ENCODE measurements around the gene PRKG2. TPM values are rescaled to one million over a fixed set of nuclear protein-coding genes. Genes with fewer than 3 reads are reported as not detected.

PRKG2 gene
- total RNA-seq, 1 donor from 2014 or later = 2.3 TPM

GRCh38 chr4:81095389-81095788 lies 119.6 kb downstream of the PRKG2 start:
- Histone ChIP-seq H3K9me3 (ENCODE audit: low read depth) (no peaks in the 10 kb centered on the region), H3K9ac (no peak overlapping the region), H3K27ac (no peak overlapping the region), H4K20me1 (ENCODE audit: low read depth) (no peaks in the 10 kb centered on the region), H3K36me3 (peaks cover 3% of the 10 kb centered on the region), H3F3A (ENCODE audit: low read depth) (no peaks in the 10 kb centered on the region), H3K27me3 (no peaks in the 10 kb centered on the region), H3K4me3 (no peak overlapping the region), H3K4me1 (no peaks in the 10 kb centered on the region), H3K4me2 (no peak overlapping the region), H2AFZ (replicated peaks) (no peak overlapping the region), H3K79me2 (ENCODE audit: low read depth) (no peaks in the 10 kb centered on the region)
- Mint-ChIP-seq H3K9me3 (no peaks in the 10 kb centered on the region), H3K27me3 (ENCODE audit: insufficient read depth, low read depth) (no peaks in the 10 kb centered on the region), H3K4me3 (no peak overlapping the region), H3K4me1 (peaks cover 8% of the 10 kb centered on the region), H3K36me3 (no peaks in the 10 kb centered on the region), H3K27ac (no peak overlapping the region)
- TF ChIP-seq EZH2phosphoT487 (IDR thresholded peaks at IDR 0.05) (no peak), EZH2 (IDR thresholded peaks at IDR 0.05) (no peak), CTCF (IDR thresholded peaks at IDR 0.05) (no peak)
- DNase-seq (ENCODE audit: low spot score) = no peak

- Histone ChIP-seq H2AFZ (replicated peaks) (no peak overlapping the region), H4K20me1 (ENCODE audit: low read depth) (no peaks in the 10 kb centered on the region), H3K36me3 (peaks cover 3% of the 10 kb centered on the region), H3K4me1 (no peaks in the 10 kb centered on the region), H3K9ac (no peak overlapping the region), H3K27me3 (no peaks in the 10 kb centered on the region), H3K27ac (no peak overlapping the region), H3K4me2 (no peak overlapping the region), H3K9me3 (ENCODE audit: low read depth) (no peaks in the 10 kb centered on the region), H3K4me3 (no peak overlapping the region), H3K79me2 (ENCODE audit: low read depth) (no peaks in the 10 kb centered on the region), H3F3A (ENCODE audit: low read depth) (no peaks in the 10 kb centered on the region)
- DNase-seq (ENCODE audit: low spot score) = no peak
- no peak overlapping the region for H3K4me3 Mint-ChIP-seq
- H3K9me3 Mint-ChIP-seq = no peaks in the 10 kb centered on the region
- H3K36me3 Mint-ChIP-seq = no peaks in the 10 kb centered on the region
- no peaks in the 10 kb centered on the region for H3K27me3 Mint-ChIP-seq (ENCODE audit: insufficient read depth, low read depth)
- TF ChIP-seq EZH2phosphoT487 (IDR thresholded peaks at IDR 0.05) (no peak), EZH2 (IDR thresholded peaks at IDR 0.05) (no peak), CTCF (IDR thresholded peaks at IDR 0.05) (no peak)
- H3K4me1 Mint-ChIP-seq = peaks cover 8% of the 10 kb centered on the region
- no peak overlapping the region for H3K27ac Mint-ChIP-seq
Measured at GRCh38 chr4:81093720-81094401, 121.2 kb downstream of the PRKG2 start.

- H3K4me1 ChIP-seq = no peaks in the 10 kb centered on the region
- no peaks in the 10 kb centered on the region for H3K36me3 ChIP-seq
- no peak for TF ChIP-seq EZH2 (IDR thresholded peaks at IDR 0.05)
- no peak for TF ChIP-seq CTCF (IDR thresholded peaks at IDR 0.05)
- no peak for TF ChIP-seq EZH2phosphoT487 (IDR thresholded peaks at IDR 0.05)
- Mint-ChIP-seq H3K9me3 (peaks cover 6% of the 10 kb centered on the region), H3K4me3 (no peak overlapping the region), H3K27ac (no peak overlapping the region), H3K27me3 (ENCODE audit: insufficient read depth, low read depth) (no peaks in the 10 kb centered on the region), H3K36me3 (no peaks in the 10 kb centered on the region), H3K4me1 (no peaks in the 10 kb centered on the region)
- H3K27me3 ChIP-seq = no peaks in the 10 kb centered on the region
- H3F3A ChIP-seq (ENCODE audit: low read depth) = no peaks in the 10 kb centered on the region
- no peaks in the 10 kb centered on the region for H3K79me2 ChIP-seq (ENCODE audit: low read depth)
- no peak overlapping the region for H3K9ac ChIP-seq
- H3K4me3 ChIP-seq = no peak overlapping the region
- H3K9me3 ChIP-seq (ENCODE audit: low read depth) = no peaks in the 10 kb centered on the region
- no peak for DNase-seq (ENCODE audit: low spot score)
- H4K20me1 ChIP-seq (ENCODE audit: low read depth) = no peaks in the 10 kb centered on the region
- no peak overlapping the region for H3K4me2 ChIP-seq
- H2AFZ ChIP-seq (replicated peaks) = no peak overlapping the region
- H3K27ac ChIP-seq = no peak overlapping the region
Measured at GRCh38 chr4:81085979-81086378, 129.0 kb downstream of the PRKG2 start.
